RKO (cell line): ENCODE data around the gene ANKRD11.

Experiments
- DNase-seq: peaks from one replicate; pipeline ENCODE4 v3.0.0-alpha.2; 2016; ENCODE audit warnings: low spot score

Gene ANKRD11

GRCh38 chr16:89506791-89507191, 16.4 kb upstream of the ANKRD11 start:
- no peak for DNase-seq

GRCh38 chr16:89506113-89506504, 15.7 kb upstream of the ANKRD11 start:
- DNase-seq, result peak; percentile 15

- peak; percentile 99 for DNase-seq
These were observed 15.1 kb upstream of the ANKRD11 start for GRCh38 chr16:89505204-89506112.

- no peak for DNase-seq
These were observed 13.7 kb upstream of the ANKRD11 start for GRCh38 chr16:89504091-89504490.

- no peak for DNase-seq
These were observed 11.9 kb upstream of the ANKRD11 start for GRCh38 chr16:89502081-89502843.

GRCh38 chr16:89499767-89500166, 9.4 kb upstream of the ANKRD11 start:
- no peak for DNase-seq

- no peak for DNase-seq
These were observed 8.5 kb upstream of the ANKRD11 start for GRCh38 chr16:89498839-89499238.

GRCh38 chr16:89495121-89495520, 4.8 kb upstream of the ANKRD11 start:
- no peak for DNase-seq

- DNase-seq, result no peak
These were observed 3.4 kb upstream of the ANKRD11 start for GRCh38 chr16:89493776-89494175.

- no peak for DNase-seq
These were observed 1.8 kb upstream of the ANKRD11 start for GRCh38 chr16:89491974-89492687.

GRCh38 chr16:89491238-89491869, 993 bp upstream of the ANKRD11 start:
- peak; percentile 75 for DNase-seq

- DNase-seq, result no peak
These were observed 393 bp downstream of the ANKRD11 start for GRCh38 chr16:89489898-89490438.

- peak; percentile 94 for DNase-seq
These were observed 1.1 kb downstream of the ANKRD11 start for GRCh38 chr16:89489040-89489897.

GRCh38 chr16:89485701-89486246, 4.6 kb downstream of the ANKRD11 start:
- no peak for DNase-seq

- DNase-seq, result no peak
These were observed 5.3 kb downstream of the ANKRD11 start for GRCh38 chr16:89484923-89485679.

- no peak for DNase-seq
These were observed 6.3 kb downstream of the ANKRD11 start for GRCh38 chr16:89484041-89484501.

- DNase-seq, result no peak
These were observed 7.5 kb downstream of the ANKRD11 start for GRCh38 chr16:89482817-89483205.

GRCh38 chr16:89482150-89482816, 8.1 kb downstream of the ANKRD11 start:
- no peak for DNase-seq

GRCh38 chr16:89481356-89481955, 8.9 kb downstream of the ANKRD11 start:
- no peak for DNase-seq
